T-helper 1 cell treated with Interleukin-12 subunit alpha and Interleukin-12 subunit beta and Interleukin-4 antibody, amounts not matched to agents 30 μg/mL and 1 μg/mL, for 36 hours (primary cell): ENCODE measurements around the gene SPIN1.
"Not testable (repeated sequence)": the region's sequence is repeated elsewhere in the genome, so short reads cannot be mapped to it uniquely, and the experiment has no call there.

Experiments used
- H3K27ac Mint-ChIP-seq: one replicate; pipeline ENCODE4 v1.8.0; 2021; ENCODE audit warnings: mild to moderate bottlenecking, mixed read lengths
- H3K27me3 Mint-ChIP-seq: one replicate; pipeline ENCODE4 v1.8.0; 2021; ENCODE audit warnings: low read depth, mixed read lengths
- H3K36me3 Mint-ChIP-seq: one replicate; pipeline ENCODE4 v1.8.0; 2021; ENCODE audit warnings: low read depth, mixed read lengths
- H3K4me1 Mint-ChIP-seq: one replicate; pipeline ENCODE4 v1.8.0; 2021; ENCODE audit warnings: low read depth, mixed read lengths
- H3K4me3 Mint-ChIP-seq: one replicate; pipeline ENCODE4 v1.8.0; 2021; ENCODE audit warnings: mild to moderate bottlenecking, moderate library complexity, mixed read lengths
- H3K9me3 Mint-ChIP-seq: one replicate; pipeline ENCODE4 v1.8.0; 2021; ENCODE audit warnings: mixed read lengths

Gene SPIN1

DNA sequence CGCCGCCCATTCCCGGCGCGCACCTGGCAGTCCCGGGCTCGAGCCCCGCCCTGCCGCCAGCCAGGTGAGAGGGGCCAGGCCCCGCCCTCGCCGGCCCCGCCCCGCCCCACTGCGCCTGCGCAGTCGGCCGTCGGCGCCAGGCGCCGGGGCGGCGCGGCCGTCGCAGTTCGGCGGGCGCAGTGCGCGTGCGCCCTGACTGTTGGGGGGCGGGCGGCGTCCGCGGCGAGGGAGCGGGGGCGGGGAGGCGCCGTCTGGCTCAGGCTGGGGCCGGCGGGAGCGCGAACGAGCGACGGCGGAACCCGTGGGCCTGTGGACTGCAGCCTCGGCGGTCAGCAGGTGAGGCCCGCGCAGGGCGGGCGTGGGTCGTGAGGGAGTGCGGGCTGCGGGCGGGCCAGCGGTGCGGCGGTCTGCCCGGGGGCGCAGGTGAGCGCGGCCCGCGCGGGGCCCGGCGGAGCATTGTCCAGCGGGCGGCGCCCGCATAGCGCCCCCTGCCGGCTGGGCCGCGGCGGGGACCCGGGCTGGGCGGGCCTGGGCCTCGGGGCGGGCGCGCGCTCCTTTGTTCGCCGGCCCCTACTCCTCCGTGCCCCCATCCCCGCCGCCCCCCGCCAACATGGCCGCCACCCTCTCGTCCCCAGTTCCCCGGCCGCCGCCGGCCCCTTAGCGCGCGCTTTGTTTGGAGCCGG lies at the start of gene SPIN1:
Gene SPIN1 (plus strand): TSS at position 242 of the 683 bp plus-strand sequence. CDS start 38,096 bp downstream, outside the sequence.
- Mint-ChIP-seq H3K36me3 (peaks cover 14% of the 10 kb centered on the region), H3K4me3 (peak within 1 kb of the TSS; percentile 95), H3K27ac (peak within 1 kb of the TSS; percentile 94), H3K9me3 (no peaks in the 10 kb centered on the region), H3K27me3 (no peaks in the 10 kb centered on the region), H3K4me1 (peaks cover 30% of the 10 kb centered on the region)

DNA sequence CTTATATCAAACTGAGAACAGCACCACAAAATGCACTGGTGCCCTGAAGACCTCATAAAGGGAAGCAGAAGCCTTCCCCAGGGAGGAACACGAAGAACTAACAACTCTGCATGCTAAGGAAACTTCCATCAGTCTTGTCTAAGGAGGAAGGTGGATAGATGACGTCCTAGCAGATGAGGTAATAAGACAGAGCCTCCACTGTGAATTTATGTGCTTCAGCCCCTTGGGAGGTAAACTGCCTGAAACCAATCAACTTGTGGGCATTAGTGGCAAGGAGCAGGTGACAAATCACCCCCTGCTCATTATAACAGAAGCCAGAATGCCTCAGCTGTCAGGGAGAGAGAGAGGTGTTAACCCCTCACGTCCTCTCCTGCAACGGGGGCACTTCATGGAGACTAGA lies 48.9 kb upstream of the SPIN1 start:
- Mint-ChIP-seq H3K27ac (no peak overlapping the region), H3K4me1 (peaks cover 2% of the 10 kb centered on the region), H3K36me3 (no peaks in the 10 kb centered on the region), H3K4me3 (no peak overlapping the region), H3K9me3 (no peaks in the 10 kb centered on the region), H3K27me3 (no peaks in the 10 kb centered on the region)

DNA sequence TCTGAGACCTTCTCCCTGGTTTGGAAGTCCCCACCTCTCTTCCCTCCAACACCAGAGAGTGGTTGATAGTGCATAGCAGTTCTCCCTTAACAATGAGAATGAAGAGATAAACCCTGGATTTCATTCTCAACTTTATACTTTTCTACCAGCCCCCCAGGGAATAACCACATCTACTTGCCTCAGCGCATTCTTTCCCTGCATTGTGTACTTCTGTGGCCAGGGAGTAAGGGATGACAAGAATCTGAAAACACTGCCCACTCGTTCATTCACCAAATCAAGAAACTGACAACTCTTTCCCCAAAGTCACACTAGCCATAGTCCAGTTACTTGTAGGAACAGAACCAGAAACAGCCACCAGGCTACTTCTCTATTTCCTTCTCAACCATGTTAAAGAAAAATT lies 46.0 kb upstream of the SPIN1 start:
- no peaks in the 10 kb centered on the region for H3K27me3 Mint-ChIP-seq
- no peak overlapping the region for H3K4me3 Mint-ChIP-seq

DNA sequence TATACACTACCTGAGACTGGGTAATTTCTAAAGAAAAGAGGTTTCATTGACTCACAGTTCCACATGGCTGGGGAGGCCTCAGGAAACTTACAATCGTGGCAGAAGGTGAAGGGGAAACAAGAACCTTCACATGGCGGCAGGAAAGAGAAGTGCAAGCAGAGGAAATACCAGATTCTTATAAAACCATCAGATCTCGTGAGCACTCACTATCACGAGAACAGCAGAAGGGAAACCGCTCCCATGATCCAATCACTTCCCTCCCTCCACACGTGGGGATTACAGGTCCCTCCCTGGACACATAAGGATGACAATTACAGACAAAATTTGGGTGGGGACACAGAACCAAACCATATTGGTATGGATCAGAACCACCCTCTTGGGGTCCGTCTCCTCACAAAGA lies 44.2 kb upstream of the SPIN1 start:
- Mint-ChIP-seq H3K9me3 (no peaks in the 10 kb centered on the region), H3K27ac (no peak overlapping the region), H3K4me3 (no peak overlapping the region), H3K4me1 (peaks cover 2% of the 10 kb centered on the region), H3K27me3 (no peaks in the 10 kb centered on the region), H3K36me3 (no peaks in the 10 kb centered on the region)

More for the DNA sequence above, 46.0 kb upstream of the SPIN1 start:
- H3K4me1 Mint-ChIP-seq = peaks cover 2% of the 10 kb centered on the region
- no peaks in the 10 kb centered on the region for H3K9me3 Mint-ChIP-seq
- H3K27ac Mint-ChIP-seq = no peak overlapping the region
- H3K36me3 Mint-ChIP-seq = no peaks in the 10 kb centered on the region

DNA sequence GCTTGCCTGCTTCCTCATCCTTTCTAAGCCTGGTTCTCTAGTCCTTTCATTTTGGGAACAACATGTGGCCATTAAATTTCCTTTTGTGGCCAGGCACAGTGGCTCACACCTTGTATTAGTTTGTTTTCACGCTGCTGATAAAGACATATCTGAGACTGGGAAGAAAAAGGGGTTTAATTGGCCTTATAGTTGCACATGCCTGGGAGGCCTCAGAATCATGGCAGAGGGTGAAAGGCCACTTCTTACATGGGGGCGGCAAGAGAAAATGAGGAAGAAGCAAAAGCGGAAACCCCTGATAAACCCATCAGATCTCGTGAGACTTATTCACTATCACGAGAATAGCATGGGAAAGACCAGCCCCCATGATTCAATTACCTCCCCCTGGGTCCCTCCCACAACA lies 37.9 kb upstream of the SPIN1 start:
- not testable (repeated sequence) for H3K27ac Mint-ChIP-seq, H3K36me3 Mint-ChIP-seq, H3K4me3 Mint-ChIP-seq, H3K4me1 Mint-ChIP-seq, H3K9me3 Mint-ChIP-seq, H3K27me3 Mint-ChIP-seq

DNA sequence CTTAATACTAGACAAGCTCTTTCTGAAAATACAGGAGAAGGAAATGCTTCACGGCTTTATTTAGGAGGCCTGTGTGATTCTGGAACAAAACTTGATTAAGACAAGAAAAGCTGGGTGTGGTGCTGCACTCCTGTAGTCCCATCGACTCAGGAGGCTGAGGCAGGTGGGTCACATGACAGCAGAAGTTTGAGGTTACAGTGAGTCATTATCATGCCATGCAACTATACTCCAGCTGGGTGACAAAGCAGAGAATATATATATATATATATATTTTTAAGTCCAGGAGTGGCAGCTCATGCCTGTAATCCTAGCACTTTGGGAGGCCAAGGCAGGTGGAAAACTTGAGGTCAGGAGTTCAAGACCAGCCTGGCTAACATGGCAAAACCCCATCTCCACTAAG lies 33.1 kb upstream of the SPIN1 start:
- no peak overlapping the region for H3K27ac Mint-ChIP-seq
- H3K9me3 Mint-ChIP-seq = peaks cover 11% of the 10 kb centered on the region
- no peak overlapping the region for H3K4me3 Mint-ChIP-seq
- H3K36me3 Mint-ChIP-seq = peaks cover 5% of the 10 kb centered on the region
- peaks cover 9% of the 10 kb centered on the region for H3K4me1 Mint-ChIP-seq
- H3K27me3 Mint-ChIP-seq = peaks cover 8% of the 10 kb centered on the region

DNA sequence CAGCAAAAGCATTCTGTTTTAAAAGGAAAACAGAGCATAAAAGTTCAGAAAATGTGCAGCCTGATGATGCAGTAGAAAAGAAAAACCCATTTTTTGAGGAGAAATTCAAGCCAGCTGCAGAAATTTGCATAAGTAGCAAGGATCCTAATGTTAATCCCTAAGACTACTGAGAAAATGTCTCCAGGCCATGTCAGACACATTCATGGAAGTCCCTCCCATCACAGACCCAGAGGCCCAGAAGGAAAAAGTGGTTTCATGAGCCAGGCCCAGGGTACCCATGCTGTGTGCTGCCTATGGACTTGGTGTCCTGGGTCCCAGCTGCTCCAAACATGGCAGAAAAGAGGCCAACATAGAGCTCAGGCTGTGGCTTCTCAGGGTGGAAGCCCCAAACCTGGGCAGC lies 31.0 kb upstream of the SPIN1 start:
- H3K27ac Mint-ChIP-seq, H3K27me3 Mint-ChIP-seq, H3K36me3 Mint-ChIP-seq, H3K4me3 Mint-ChIP-seq, H3K4me1 Mint-ChIP-seq: not testable (repeated sequence)
- H3K9me3 Mint-ChIP-seq = peaks cover 11% of the 10 kb centered on the region

DNA sequence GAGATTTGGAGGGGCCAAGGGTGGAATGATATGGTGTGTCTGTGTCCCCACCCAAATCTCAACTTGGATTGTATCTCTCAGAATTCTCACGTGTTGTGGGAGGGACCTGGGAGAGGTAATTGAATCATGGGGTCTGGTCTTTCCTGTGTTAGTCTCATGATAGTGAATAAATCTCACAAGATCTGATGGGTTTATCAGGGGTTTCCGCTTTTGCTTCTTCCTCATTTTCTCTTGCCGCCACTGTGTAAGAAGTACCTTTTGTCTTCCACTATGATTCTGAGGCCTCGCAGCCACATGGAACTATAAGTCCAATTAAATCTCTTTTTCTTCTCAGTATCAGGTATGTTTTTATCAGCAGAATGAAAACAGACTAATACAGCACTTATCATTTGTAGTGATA lies 29.5 kb upstream of the SPIN1 start:
- peaks cover 6% of the 10 kb centered on the region for H3K27me3 Mint-ChIP-seq
- peaks cover 11% of the 10 kb centered on the region for H3K9me3 Mint-ChIP-seq
- H3K4me3 Mint-ChIP-seq = no peak overlapping the region
- H3K36me3 Mint-ChIP-seq = peaks cover 5% of the 10 kb centered on the region
- H3K27ac Mint-ChIP-seq = no peak overlapping the region
- peaks cover 9% of the 10 kb centered on the region for H3K4me1 Mint-ChIP-seq

DNA sequence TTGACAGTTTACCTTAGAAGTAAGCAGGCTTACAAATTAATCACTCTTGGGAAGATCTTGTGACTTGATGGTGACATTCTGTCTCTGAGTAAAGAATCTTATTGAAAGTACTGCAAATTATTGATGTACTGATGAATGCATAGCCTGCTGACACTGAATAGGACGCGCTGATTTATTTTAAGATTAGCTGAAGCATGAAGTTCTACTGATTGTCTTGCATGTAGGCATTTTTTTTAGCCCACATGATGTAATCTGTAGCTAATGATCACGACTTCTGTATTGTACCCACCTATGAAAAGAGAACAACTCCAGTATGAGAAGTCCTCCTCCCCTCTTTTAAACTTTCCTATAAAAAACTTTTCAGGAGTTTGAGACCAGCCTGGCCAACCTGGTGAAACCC lies 28.3 kb upstream of the SPIN1 start:
- Mint-ChIP-seq H3K4me3 (no peak overlapping the region), H3K9me3 (peaks cover 6% of the 10 kb centered on the region), H3K27me3 (peaks cover 8% of the 10 kb centered on the region), H3K27ac (no peak overlapping the region), H3K4me1 (peaks cover 8% of the 10 kb centered on the region), H3K36me3 (peaks cover 2% of the 10 kb centered on the region)

DNA sequence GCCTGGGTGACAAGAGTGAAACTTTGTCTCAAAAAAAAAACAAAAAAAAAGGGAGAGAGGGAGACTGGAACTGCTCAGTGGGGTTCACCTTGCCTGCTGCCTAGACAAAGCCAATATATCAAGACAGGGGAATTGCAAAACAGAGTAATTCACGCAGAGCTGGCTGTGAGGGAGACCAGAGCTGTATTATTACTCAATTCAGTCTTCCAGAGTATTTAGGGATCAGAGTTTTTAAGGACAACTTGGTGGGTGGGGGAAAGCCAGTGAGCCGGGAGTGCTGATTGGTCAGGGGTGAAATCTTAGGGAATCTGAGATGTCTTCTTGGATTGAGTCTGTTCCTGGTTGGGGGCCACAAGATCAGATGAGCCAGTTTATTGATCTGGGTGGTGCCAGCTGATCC lies 25.6 kb upstream of the SPIN1 start:
- Mint-ChIP-seq H3K4me3 (no peak overlapping the region), H3K9me3 (peaks cover 13% of the 10 kb centered on the region), H3K4me1 (peaks cover 1% of the 10 kb centered on the region), H3K36me3 (no peaks in the 10 kb centered on the region), H3K27me3 (peaks cover 8% of the 10 kb centered on the region), H3K27ac (no peak overlapping the region)

DNA sequence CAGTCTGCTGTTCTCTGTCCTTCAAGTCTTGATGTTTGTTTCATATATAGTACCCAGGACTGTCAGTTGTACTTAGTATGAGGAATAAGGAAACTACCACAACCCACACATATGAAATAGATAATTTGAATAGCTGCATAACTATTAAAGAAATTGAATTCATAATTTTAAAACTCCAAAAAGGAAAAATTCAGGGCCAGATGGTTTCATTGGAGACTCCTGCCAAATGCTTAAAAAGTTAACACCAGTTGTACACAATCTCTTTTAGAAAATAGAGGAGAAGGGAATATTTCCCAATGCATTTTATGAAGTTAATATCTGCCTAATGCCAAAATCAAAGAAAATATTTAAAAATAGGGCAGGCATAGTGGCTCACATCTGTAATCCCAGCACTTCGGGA lies 24.6 kb upstream of the SPIN1 start:
- Mint-ChIP-seq H3K36me3 (no peaks in the 10 kb centered on the region), H3K27me3 (peaks cover 4% of the 10 kb centered on the region), H3K9me3 (peaks cover 18% of the 10 kb centered on the region), H3K4me1 (no peaks in the 10 kb centered on the region), H3K27ac (no peak overlapping the region), H3K4me3 (no peak overlapping the region)

DNA sequence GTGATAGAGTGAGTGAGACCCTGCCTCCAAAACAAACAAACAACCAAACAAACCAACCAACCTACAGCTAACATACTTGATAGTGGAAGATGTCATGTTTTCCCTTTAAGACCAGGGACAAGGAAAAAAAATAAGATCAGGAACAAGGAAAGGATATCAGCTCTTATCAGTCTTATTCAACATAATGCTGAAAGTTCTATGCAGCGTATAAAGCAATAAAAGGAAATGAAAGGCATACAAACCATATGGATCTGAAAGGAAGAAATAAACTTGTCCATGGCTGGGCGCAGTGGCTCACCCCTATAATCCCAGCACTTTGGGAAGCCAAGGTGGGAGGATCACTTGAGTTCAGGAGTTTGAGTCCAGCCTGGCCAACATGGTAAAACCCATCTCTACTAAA lies 23.5 kb upstream of the SPIN1 start:
- no peak overlapping the region for H3K27ac Mint-ChIP-seq
- no peak overlapping the region for H3K4me3 Mint-ChIP-seq
- H3K27me3 Mint-ChIP-seq = peaks cover 5% of the 10 kb centered on the region
- no peaks in the 10 kb centered on the region for H3K4me1 Mint-ChIP-seq
- H3K36me3 Mint-ChIP-seq = no peaks in the 10 kb centered on the region
- H3K9me3 Mint-ChIP-seq = peaks cover 18% of the 10 kb centered on the region

DNA sequence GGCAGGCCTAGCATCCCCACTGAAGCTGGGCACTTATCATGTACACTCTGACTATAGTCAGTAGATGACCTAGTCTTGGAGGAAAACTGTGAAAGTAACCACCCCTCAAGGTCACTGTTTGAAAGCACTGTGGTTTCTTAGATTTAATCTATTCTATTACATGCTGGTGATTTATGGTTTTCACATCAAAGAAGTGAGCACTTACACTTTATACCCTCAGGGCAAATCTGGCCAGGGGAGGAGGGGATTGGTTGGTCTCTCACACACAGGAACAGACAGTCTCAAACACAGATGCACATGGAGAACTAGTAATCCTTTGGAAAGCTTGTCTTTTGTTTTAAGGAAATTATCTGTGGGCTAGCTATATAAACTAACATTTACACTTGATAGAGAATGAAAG lies 17.9 kb upstream of the SPIN1 start:
- Mint-ChIP-seq H3K27ac (no peak overlapping the region), H3K9me3 (peaks cover 25% of the 10 kb centered on the region), H3K4me1 (no peaks in the 10 kb centered on the region), H3K4me3 (no peak overlapping the region), H3K27me3 (peaks cover 10% of the 10 kb centered on the region), H3K36me3 (no peaks in the 10 kb centered on the region)

DNA sequence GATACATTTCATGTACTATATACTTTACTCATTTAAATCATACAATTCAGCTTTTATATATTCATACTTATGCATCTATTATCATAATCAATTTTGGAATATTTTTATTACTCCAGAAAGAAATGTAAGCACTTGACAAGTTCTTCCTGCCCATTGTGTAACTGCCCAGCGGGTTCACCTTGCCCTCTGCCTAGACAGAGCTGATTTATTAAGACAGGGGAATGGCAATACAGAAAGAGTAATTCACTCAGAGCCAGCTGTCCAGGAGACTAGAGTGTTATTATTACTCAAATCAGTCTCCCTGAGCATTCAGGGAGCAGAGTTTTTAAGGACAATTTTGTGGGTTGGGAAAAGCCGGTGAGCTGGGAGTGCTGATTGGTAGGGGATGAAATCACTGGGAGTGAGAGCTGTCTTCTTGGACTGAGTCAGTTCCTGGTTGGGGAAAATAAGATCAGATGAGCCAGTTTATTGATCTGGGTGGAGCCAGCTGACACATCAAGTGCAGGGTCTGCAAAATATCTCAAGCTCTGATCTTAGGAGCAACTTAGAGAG lies 16.1 kb upstream of the SPIN1 start:
- no peaks in the 10 kb centered on the region for H3K36me3 Mint-ChIP-seq
- peaks cover 10% of the 10 kb centered on the region for H3K27me3 Mint-ChIP-seq
- no peaks in the 10 kb centered on the region for H3K4me1 Mint-ChIP-seq
- no peak overlapping the region for H3K4me3 Mint-ChIP-seq
- H3K9me3 Mint-ChIP-seq = peaks cover 17% of the 10 kb centered on the region
- H3K27ac Mint-ChIP-seq = no peak overlapping the region

DNA sequence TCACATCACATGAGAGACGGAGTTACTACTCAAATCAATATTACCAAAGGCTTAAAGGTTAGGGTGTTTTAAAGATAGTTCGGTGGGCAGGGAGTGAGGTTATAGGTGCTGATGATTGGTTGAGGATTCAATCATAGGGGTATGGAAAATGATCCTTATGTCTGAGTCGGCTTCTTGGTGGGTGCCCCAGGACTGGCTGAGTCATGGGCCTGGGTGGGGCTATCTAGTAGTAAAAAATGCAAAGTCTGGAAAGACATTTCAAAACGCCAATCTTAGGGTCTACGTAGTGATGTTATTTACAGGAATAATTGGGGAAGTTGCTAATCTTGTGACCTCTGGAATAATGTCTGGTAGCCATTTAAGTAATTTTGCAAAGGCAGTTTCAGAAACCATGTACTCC lies 15.2 kb upstream of the SPIN1 start:
- Mint-ChIP-seq H3K27me3 (peaks cover 10% of the 10 kb centered on the region), H3K36me3 (no peaks in the 10 kb centered on the region), H3K4me3 (no peak overlapping the region), H3K27ac (no peak overlapping the region), H3K9me3 (peaks cover 9% of the 10 kb centered on the region), H3K4me1 (no peaks in the 10 kb centered on the region)
